Measurements from ENCODE around the gene LRRC36.

DNA sequence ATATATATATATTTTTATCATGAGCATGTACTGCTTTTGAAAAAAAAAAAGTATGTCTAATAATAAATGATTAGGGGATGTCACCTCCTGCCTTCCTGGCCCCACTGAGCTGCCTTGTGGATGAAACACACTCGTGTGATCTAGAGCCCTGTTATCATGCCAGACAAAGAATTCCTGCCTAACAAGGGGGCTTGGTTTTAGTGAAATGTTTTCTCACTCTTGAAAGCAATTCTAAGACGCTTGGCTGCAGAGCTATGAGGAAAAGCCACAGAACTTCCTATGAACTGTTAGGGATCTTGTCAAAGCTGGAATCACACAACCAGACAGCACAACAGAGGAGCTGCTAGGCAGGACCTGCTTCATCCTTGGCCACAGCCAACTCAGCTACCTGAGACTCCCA is 85.7 kb downstream of the LRRC36 start:
- TF ChIP-seq, protein P1, sequence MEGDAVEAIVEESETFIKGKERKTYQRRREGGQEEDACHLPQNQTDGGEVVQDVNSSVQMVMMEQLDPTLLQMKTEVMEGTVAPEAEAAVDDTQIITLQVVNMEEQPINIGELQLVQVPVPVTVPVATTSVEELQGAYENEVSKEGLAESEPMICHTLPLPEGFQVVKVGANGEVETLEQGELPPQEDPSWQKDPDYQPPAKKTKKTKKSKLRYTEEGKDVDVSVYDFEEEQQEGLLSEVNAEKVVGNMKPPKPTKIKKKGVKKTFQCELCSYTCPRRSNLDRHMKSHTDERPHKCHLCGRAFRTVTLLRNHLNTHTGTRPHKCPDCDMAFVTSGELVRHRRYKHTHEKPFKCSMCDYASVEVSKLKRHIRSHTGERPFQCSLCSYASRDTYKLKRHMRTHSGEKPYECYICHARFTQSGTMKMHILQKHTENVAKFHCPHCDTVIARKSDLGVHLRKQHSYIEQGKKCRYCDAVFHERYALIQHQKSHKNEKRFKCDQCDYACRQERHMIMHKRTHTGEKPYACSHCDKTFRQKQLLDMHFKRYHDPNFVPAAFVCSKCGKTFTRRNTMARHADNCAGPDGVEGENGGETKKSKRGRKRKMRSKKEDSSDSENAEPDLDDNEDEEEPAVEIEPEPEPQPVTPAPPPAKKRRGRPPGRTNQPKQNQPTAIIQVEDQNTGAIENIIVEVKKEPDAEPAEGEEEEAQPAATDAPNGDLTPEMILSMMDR (IDR thresholded peaks at IDR 0.05), result no peak
- TF ChIP-seq POLR2A (IDR thresholded peaks at IDR 0.05), result no peak
- TF ChIP-seq EP300 (IDR thresholded peaks at IDR 0.05), result no peak

Measured in tibial nerve (tissue), 4 donors.